ENCODE measurements around the gene UTP3. TPM values are rescaled to one million over a fixed set of nuclear protein-coding genes. Genes with fewer than 3 reads are reported as not detected.
"Not testable (repeated sequence)": the region's sequence is repeated elsewhere in the genome, so short reads cannot be mapped to it uniquely, and the experiment has no call there.

The UTP3 gene
- total and polyA plus RNA-seq, 4 donors, result 6.5 to 12.8 (median 10.9) TPM

DNA sequence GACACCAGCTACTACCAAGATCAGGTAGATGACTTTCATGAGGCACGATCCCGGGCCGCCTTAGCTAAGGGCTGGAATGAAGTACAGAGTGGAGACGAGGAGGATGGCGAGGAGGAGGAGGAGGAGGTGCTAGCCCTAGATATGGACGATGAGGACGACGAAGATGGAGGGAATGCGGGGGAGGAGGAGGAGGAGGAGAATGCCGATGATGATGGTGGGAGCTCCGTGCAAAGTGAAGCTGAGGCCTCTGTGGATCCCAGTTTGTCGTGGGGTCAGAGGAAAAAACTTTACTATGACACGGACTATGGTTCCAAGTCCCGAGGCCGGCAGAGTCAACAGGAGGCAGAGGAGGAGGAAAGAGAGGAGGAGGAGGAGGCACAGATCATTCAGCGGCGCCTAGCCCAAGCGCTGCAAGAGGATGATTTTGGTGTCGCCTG lies 481 bp downstream of the UTP3 start:
- 2% methylated on average over 19 of the region's 19 CpGs for WGBS
- DNase-seq (ENCODE audit: low spot score), result no peak
- Histone ChIP-seq H3K9me3 (ENCODE audit: control insufficient read depth in 4 of 4, low read length in 3 of 4) (no peaks in the 10 kb centered on the region), H3K27me3 (ENCODE audit: control insufficient read depth in 4 of 4, insufficient read depth in 4 of 4, low read length in 3 of 4) (no peaks in the 10 kb centered on the region), H3K4me3 (ENCODE audit: low read depth in 1 of 3, low read length in 3 of 3) (peak overlapping the region; percentile 65 to 97 (median 96)), H3K27ac (ENCODE audit: low read depth in 1 of 2, low read length in 2 of 2) (peak overlapping the region; percentile 89 to 93), H3K9ac (ENCODE audit: low read depth in 1 of 2, low read length in 2 of 2) (peak overlapping the region; percentile 72 to 87), H3K4me1 (ENCODE audit: control insufficient read depth in 4 of 4, insufficient read depth in 4 of 4, low read length in 3 of 4) (peaks cover 0 to 33% (median 25%) of the 10 kb centered on the region in 4 donors), H3K36me3 (ENCODE audit: control insufficient read depth in 4 of 4, insufficient read depth in 3 of 4, low read depth in 1 of 4, low read length in 3 of 4) (no peaks in the 10 kb centered on the region)
- TF ChIP-seq FOXA1 (IDR thresholded peaks at IDR 0.05) (no peak), HNF4A (conservative IDR thresholded peaks at IDR 0.05) (no peak), FOXA2 (IDR thresholded peaks at IDR 0.05) (no peak), EGR1 (IDR thresholded peaks at IDR 0.05; ENCODE audit: low read depth in 2 of 2) (no peak), SP1 (IDR thresholded peaks at IDR 0.05) (no peak), RXRA (IDR thresholded peaks at IDR 0.05) (no peak), JUND (IDR thresholded peaks at IDR 0.05) (no peak), ATF3 (IDR thresholded peaks at IDR 0.05) (no peak), TAF1 (conservative IDR thresholded peaks at IDR 0.05) (no peak), CTCF (IDR thresholded peaks at IDR 0.05; ENCODE audit: low read depth, low read length, missing input control) (no peak), NR2F2 (IDR thresholded peaks at IDR 0.05) (no peak), YY1 (IDR thresholded peaks at IDR 0.05) (no peak)

GRCh38 chr4:70691661-70692060 lies 3.3 kb downstream of the UTP3 start:
- Histone ChIP-seq H3K27me3 (ENCODE audit: control insufficient read depth in 4 of 4, insufficient read depth in 4 of 4, low read length in 3 of 4) (no peaks in the 10 kb centered on the region), H3K9ac (ENCODE audit: low read depth in 1 of 2, low read length in 2 of 2) (no peak overlapping the region), H3K27ac (ENCODE audit: low read depth in 1 of 2, low read length in 2 of 2) (peak overlapping the region in 1 of 2 donors; percentile 12), H3K36me3 (ENCODE audit: control insufficient read depth in 4 of 4, insufficient read depth in 3 of 4, low read depth in 1 of 4, low read length in 3 of 4) (no peaks in the 10 kb centered on the region), H3K4me3 (ENCODE audit: low read depth in 1 of 3, low read length in 3 of 3) (no peak overlapping the region), H3K4me1 (ENCODE audit: control insufficient read depth in 4 of 4, insufficient read depth in 4 of 4, low read length in 3 of 4) (peaks cover 0 to 33% (median 25%) of the 10 kb centered on the region in 4 donors), H3K9me3 (ENCODE audit: control insufficient read depth in 4 of 4, low read length in 3 of 4) (no peaks in the 10 kb centered on the region)
- TF ChIP-seq YY1 (IDR thresholded peaks at IDR 0.05), result no peak
- TF ChIP-seq EGR1 (IDR thresholded peaks at IDR 0.05; ENCODE audit: low read depth in 2 of 2), result no peak
- no peak for TF ChIP-seq REST (IDR thresholded peaks at IDR 0.05)
- TF ChIP-seq HNF4G (IDR thresholded peaks at IDR 0.05), result no peak
- no peak for TF ChIP-seq ZBTB33 (IDR thresholded peaks at IDR 0.05)
- no peak for TF ChIP-seq FOXA1 (IDR thresholded peaks at IDR 0.05)
- TF ChIP-seq, protein P1, sequence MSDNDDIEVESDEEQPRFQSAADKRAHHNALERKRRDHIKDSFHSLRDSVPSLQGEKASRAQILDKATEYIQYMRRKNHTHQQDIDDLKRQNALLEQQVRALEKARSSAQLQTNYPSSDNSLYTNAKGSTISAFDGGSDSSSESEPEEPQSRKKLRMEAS (IDR thresholded peaks at IDR 0.05), result no peak
- TF ChIP-seq JUND (IDR thresholded peaks at IDR 0.05), result no peak
- TF ChIP-seq RAD21 (IDR thresholded peaks at IDR 0.05), result no peak
- TF ChIP-seq SP1 (IDR thresholded peaks at IDR 0.05), result no peak
- no peak for TF ChIP-seq FOXA2 (IDR thresholded peaks at IDR 0.05)
- TF ChIP-seq NR2F2 (IDR thresholded peaks at IDR 0.05), result no peak
- DNase-seq (ENCODE audit: low spot score), result no peak
- 73% methylated on average over 1 of the region's 1 CpG for WGBS

DNA sequence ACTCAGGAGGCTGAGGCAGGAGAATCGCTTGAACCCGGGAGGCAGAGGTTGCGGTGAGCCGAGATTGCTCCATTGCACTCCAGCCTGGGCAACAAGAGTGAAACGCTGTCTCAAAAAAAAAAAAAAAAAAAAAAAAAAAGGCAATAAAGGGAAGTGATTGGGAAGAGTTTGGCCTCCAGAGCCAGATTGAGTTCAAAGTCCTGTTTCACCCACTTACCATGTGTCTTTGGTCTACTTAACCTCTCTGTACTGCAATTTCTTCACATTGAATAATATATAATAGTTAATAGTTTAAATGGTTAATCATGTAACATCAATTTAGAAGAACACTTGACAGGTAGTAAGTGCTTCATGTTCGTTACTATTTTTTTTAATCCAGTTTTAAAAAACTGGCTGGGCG lies 6.3 kb downstream of the UTP3 start:
- peaks cover 0 to 21% (median 18%) of the 10 kb centered on the region in 4 donors for H3K4me1 ChIP-seq (ENCODE audit: control insufficient read depth in 4 of 4, insufficient read depth in 4 of 4, low read length in 3 of 4)
- H3K27me3 ChIP-seq (ENCODE audit: control insufficient read depth in 4 of 4, insufficient read depth in 4 of 4, low read length in 3 of 4); H3K9me3 ChIP-seq (ENCODE audit: control insufficient read depth in 4 of 4, low read length in 3 of 4); H3K27ac ChIP-seq (ENCODE audit: low read depth in 1 of 2, low read length in 2 of 2); H3K4me3 ChIP-seq (ENCODE audit: low read depth in 1 of 3, low read length in 3 of 3); DNase-seq (ENCODE audit: low spot score); H3K9ac ChIP-seq (ENCODE audit: low read depth in 1 of 2, low read length in 2 of 2); H3K36me3 ChIP-seq (ENCODE audit: control insufficient read depth in 4 of 4, insufficient read depth in 3 of 4, low read depth in 1 of 4, low read length in 3 of 4): not testable (repeated sequence)
- WGBS, result 94% methylated on average over 7 of the region's 7 CpGs

DNA sequence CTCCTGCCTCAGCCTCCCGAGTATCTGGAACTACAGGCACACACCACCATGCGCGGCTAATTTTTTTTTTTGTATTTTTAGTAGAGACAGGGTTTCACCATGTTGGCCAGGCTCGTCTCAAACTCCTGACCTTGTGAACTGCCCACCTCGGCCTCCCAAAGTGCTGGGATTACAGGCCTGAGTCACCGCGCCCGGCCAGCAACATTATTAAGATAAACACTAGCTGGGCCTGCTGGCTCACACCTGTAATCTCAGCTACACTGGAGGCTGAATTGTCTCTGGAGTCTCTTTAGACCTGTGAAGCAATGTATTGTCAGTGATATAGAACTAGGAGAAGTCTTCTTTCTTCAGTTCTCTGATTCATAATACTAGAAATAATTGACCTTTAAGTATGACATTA lies 10.1 kb downstream of the UTP3 start:
- H3K27ac ChIP-seq (ENCODE audit: low read depth in 1 of 2, low read length in 2 of 2); H3K9me3 ChIP-seq (ENCODE audit: control insufficient read depth in 4 of 4, low read length in 3 of 4); H3K4me1 ChIP-seq (ENCODE audit: control insufficient read depth in 4 of 4, insufficient read depth in 4 of 4, low read length in 3 of 4); H3K27me3 ChIP-seq (ENCODE audit: control insufficient read depth in 4 of 4, insufficient read depth in 4 of 4, low read length in 3 of 4); DNase-seq (ENCODE audit: low spot score); H3K9ac ChIP-seq (ENCODE audit: low read depth in 1 of 2, low read length in 2 of 2); H3K36me3 ChIP-seq (ENCODE audit: control insufficient read depth in 4 of 4, insufficient read depth in 3 of 4, low read depth in 1 of 4, low read length in 3 of 4); H3K4me3 ChIP-seq (ENCODE audit: low read depth in 1 of 3, low read length in 3 of 3): not testable (repeated sequence)
- WGBS, result 90% methylated on average over 8 of the region's 8 CpGs
